NCI-H146 treated with DMSO at 0.1 percent for 48 hours (cell line): ENCODE data around the gene FOXO6.

Experiments used
- DNase-seq: peaks from one replicate; lab custom pipeline; 2025; ENCODE audit not compliant: unreplicated experiment; lab: John Stamatoyannopoulos, UW

FOXO6 gene

GRCh38 chr1:41364442-41365319 lies 3.4 kb downstream of the FOXO6 start:
- DNase-seq, result no peak

GRCh38 chr1:41365320-41365633 lies 4.0 kb downstream of the FOXO6 start:
- no peak for DNase-seq

- DNase-seq, result no peak
These were observed 4.7 kb downstream of the FOXO6 start for GRCh38 chr1:41365772-41366454.

GRCh38 chr1:41366455-41367287 lies 5.4 kb downstream of the FOXO6 start:
- peak; percentile 3 for DNase-seq

GRCh38 chr1:41367288-41367642 lies 6.0 kb downstream of the FOXO6 start:
- no peak for DNase-seq

GRCh38 chr1:41368366-41368765 lies 7.1 kb downstream of the FOXO6 start:
- no peak for DNase-seq

GRCh38 chr1:41368801-41369200 lies 7.6 kb downstream of the FOXO6 start:
- no peak for DNase-seq

- DNase-seq, result no peak
These were observed 8.3 kb downstream of the FOXO6 start for GRCh38 chr1:41369531-41369930.

GRCh38 chr1:41370225-41370624 lies 9.0 kb downstream of the FOXO6 start:
- no peak for DNase-seq

- no peak for DNase-seq
These were observed 9.7 kb downstream of the FOXO6 start for GRCh38 chr1:41370756-41371420.

GRCh38 chr1:41371630-41372599 lies 10.7 kb downstream of the FOXO6 start:
- DNase-seq, result peak; percentile 77

- DNase-seq, result no peak
These were observed 11.4 kb downstream of the FOXO6 start for GRCh38 chr1:41372600-41372993.

GRCh38 chr1:41373373-41373772 lies 12.1 kb downstream of the FOXO6 start:
- no peak for DNase-seq

GRCh38 chr1:41374711-41375110 lies 13.5 kb downstream of the FOXO6 start:
- no peak for DNase-seq

GRCh38 chr1:41377397-41377796 lies 16.2 kb downstream of the FOXO6 start:
- no peak for DNase-seq

- DNase-seq, result no peak
These were observed 17.0 kb downstream of the FOXO6 start for GRCh38 chr1:41378222-41378621.

GRCh38 chr1:41378999-41379737 lies 17.9 kb downstream of the FOXO6 start:
- no peak for DNase-seq

GRCh38 chr1:41379738-41380130 lies 18.5 kb downstream of the FOXO6 start:
- no peak for DNase-seq

- DNase-seq, result no peak
These were observed 19.0 kb downstream of the FOXO6 start for GRCh38 chr1:41380195-41380594.
